Ramos (cell line): ENCODE results near the gene NEK11.
"Not testable (repeated sequence)": the region's sequence is repeated elsewhere in the genome, so short reads cannot be mapped to it uniquely, and the experiment has no call there.

Source experiments
- in situ Hi-C: fragments of 300-500 bp; cut with MboI; formaldehyde crosslinking; loops from one replicate; pipeline ENCODE4 v1.14.3; 2022; ENCODE audit warnings: low sequenced_read_pairs; ENCODE audit not compliant: unreplicated experiment

Gene NEK11

DNA sequence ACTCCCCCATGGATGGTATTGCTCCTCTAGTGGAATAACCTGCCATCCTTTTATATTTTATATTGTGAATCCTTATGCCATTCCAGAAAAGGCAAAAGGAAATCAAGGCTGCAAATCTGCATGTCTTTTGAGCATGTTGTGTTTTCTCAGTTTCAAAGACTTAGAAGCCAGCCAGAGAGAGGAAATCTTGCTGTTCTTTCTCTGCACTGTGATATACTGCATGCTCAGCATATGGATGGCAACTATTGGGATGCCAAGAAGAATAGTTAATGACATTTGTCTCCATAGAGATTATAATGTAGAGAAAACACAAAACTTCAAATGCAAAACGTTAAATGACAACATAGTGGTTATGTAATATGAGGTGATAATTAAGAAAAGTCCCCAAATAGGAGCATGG, 248.9 kb downstream of the NEK11 start:
- in situ Hi-C loops = no loop called here

DNA sequence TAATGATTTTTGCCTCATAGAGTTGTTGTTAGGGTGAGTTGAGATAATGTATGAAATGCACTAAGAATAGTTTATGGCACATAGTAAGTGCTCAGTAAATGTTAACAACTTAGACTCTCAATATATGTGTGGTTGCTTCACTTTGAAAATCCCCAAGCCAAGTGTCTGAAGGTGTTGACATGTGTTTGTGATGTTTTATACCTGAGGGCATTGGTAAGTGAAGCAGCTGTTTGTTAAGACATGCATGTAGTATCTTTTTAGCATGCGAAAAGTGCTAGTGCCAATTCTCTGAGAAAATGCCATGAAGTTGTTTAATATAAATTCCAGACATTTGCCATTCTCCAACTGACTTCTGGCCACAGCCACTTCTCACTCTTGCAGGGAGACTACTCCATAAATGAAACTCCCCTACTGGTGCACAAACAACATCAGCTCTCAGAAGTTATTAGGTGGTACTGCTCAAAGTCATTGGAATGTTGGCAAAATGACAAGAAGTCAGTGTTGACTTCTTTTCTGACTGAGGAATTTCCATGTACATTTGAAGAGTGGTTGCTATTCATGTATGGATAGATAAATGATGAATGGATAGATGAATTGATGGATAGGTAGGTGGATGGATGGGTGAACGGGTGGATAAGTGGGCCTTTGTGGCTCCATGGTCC, 251.3 kb downstream of the NEK11 start:
- in situ Hi-C loops = no loop called here

DNA sequence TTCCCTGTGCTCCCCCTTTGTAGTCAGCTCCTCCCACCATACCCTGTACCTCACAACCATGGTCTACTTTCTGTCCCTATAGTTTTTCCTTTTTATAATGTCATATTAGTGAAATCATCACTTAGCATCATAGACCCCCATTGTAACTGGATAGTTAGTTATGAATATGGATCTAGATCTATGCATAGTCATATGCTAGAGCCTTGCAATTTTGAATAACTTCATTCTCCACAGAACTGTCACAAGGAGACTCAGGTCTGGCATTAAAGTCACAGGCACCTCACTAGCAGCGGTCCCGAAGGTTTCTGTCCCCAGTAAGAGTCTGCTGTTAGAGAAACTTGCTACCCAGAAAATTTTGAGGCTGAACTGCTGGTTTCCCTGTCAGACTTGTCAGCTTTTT, 252.9 kb downstream of the NEK11 start:
- in situ Hi-C loops = no loop called here

DNA sequence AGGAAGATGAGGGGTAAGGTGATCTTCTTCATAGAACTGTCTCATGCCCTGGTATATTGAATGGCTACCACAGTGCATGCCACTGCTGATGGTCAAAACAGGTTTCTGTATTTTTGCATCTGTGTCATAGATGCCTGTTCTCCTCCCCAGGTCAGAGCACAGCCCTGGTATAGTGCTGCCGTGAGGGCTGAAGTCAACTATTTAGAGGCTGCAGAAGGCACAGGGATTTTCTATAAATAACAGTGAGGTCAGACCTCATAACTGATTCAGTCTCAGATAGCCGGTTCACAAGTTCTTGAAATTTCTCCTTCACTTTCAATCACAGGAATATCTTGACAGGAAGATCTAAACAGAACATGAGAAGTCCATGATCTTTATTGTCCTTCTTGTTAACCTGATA, 255.7 kb downstream of the NEK11 start:
- in situ Hi-C loops = no loop called here

DNA sequence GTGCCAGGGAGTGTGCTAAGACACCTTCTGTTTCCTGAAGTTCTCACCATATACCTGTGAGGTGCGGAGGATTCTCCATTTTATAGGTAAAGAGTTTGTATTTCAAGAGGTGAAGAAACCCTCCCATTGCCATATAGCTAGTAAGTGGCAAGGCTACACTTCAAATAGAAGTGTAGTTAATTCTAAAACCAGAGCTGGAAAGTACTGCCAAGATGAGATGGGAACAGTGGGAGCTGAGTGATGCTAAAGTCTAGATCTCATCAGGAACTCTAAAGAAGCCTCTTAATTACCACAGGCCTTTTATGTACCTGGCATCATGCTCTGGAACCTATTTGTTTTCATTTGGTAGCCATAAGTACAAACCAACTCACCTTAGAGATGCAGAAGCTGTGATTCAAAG, 256.3 kb downstream of the NEK11 start:
- in situ Hi-C loops = no loop called here

DNA sequence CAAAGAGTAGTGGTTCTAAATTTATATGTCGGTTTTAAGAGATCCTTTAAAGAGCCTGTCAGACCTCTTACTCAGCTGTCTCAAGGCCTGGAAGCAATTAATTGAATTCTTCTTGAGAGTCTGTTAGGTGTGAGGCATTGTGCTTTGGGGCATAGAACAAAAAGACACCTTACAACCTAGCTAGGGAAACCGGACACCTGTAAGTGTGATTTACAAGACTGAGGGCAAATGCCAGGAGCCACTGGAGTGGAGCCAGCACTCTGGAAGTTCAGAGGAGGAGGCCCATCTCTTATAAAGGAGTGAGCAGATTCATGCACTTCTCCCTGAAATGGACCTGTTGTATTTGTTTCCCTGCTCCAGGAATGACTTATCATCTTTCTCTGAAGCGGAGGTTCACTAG, 257.2 kb downstream of the NEK11 start:
- in situ Hi-C loops = no loop called here

DNA sequence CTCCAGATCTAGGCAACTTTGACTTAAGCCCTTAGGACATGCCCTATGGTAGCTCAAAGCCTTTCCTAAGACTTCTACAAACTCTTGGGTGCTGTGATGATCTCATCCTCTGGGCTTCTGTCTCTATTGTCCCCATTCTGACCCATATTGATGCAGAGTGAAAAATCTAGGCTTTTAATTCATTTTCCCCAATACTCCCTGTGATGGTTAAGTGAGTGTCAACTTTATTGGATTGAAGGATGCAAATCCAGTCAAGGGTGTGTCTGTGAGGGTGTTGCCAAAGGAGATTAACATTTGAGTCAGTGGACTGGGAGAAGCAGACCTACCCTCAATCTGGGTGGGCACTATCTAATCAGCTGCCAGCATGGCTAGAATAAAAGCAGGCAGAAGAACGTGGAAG, 257.6 kb downstream of the NEK11 start:
- in situ Hi-C loops = no loop called here

DNA sequence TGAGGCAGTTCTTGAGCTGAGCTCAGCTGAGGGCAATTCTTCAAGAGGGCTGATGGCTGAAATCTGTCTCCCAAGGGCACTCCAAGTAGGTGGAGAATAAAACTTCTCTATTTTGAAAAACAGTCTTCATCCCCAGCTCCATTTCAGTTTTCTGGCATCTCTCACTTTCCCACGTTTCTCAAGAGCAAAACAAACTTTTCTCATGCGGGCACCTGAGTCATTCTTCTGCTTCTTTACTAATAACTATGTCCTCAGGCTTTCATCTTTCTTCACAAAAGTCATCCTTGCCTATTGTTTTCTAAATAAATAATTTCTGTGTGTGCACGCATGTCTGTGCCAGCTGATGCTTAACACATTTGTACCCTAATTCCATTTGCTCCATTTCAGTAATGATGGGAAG, 258.8 kb downstream of the NEK11 start:
- in situ Hi-C loops = no loop called here

DNA sequence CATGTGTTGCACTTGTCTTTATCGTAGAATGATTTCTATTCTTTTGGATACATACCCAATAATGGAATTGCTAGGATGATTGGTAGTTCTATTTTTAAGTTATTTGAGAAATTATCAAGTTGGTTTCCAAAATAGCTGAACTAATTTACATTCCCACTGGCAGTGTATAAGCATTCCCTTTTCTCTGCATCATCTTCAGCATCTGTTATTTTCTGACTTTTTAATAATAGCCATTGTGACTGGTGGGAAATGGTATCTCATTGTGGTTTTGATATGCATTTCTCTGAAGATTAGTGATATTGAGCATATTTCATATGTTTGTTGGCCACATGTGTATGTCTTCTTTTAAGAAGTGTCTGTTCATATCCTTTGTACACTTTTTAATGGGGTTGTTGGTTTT, 273.2 kb downstream of the NEK11 start:
- in situ Hi-C loops = no loop called here

DNA sequence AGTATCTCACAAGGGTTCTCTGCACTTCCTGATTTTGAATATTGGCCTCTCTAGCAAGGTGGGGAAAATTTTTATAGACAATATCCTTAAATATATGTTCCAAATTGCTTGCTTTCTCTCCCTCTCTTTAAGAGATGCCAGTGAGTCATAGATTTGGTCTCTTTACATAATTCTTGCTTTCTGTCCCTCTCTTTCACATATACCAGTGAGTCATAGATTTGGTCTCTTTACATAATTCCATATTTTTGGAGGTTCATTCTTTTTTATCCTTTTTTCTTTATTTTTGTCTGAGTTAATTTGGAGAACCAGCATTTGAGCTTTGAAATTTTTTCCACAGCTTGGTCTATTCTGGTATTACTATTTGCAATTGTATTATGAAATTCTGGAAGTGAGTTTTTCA, 277.2 kb downstream of the NEK11 start:
- in situ Hi-C loops = no loop called here

DNA sequence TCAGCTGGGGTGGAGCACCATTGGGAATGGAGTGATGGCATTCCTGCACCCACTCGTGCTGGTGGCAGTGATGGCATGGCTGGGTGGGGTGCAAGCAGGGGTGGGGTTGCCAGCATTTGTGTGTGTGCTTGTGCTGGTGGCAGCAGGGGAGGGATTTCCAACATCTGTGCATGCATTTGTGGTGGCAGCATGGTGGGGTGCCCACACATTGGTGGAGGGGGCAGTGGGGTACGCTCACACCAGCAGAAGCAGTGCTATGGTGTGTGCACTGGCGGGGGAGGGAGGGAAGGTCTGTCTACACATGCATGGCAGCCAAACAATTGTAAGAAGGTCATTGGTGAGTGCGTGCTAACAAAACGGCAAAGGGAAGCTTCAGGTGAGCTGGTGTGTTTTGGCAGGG, 278.2 kb downstream of the NEK11 start:
- in situ Hi-C loops = no loop called here

DNA sequence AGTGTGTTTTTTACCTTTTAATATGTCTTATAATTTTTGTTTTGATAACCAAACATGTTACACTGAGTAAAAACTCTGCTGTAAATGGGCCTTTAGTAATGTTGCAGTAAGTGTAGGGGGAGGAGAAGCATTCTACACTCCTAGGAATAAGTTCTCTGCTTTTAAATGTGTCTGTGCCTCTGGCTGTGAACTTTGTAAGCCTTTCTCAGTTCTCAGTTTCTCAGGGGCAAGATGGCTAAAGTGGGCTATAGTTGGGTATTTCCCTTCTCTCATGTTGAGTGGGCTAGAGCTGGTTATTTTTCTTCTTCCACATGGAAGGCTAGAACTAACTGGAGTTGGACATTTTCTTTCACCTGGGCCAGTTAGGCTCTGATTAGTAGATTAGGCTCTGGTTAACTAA, 279.6 kb downstream of the NEK11 start:
- in situ Hi-C loops = no loop called here

DNA sequence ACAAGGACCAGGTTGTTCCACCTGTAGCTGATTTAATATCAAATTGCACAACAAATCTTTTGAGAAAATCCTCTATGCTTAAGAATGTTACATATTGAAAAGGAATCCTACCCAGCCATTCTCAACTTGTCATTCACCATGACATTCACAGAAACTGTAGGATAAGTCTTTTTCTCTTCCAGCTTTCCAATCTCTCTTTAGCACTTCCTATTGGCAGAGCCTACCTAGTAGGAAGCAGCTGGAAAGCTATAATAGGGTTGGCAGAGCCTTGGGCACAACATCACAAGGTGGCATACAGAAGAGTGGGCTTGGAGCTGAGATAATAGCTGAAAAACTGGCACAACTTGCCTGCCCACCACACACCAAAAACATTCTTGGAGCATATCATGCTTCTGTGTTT, 287.6 kb downstream of the NEK11 start:
- in situ Hi-C loops = no loop called here

DNA sequence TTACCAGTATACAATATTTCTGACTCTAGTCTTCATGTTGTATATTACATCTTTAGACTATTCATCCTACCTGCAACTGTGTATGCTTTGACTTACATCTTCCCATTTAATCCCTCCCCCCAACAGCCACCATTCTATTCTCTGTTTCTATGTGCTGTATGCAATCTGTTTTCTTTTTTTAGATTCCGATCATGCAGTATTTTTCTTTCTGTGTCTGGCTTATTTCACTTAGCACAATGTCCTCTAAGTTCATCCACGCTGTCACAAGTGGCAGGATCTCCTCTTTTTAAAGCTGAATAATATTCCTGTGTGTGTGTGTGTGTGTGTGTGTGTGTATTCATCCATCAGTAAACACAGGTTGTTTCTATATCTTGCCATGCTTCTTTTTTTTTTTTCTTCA, 288.5 kb downstream of the NEK11 start:
- in situ Hi-C loops = no loop called here

DNA sequence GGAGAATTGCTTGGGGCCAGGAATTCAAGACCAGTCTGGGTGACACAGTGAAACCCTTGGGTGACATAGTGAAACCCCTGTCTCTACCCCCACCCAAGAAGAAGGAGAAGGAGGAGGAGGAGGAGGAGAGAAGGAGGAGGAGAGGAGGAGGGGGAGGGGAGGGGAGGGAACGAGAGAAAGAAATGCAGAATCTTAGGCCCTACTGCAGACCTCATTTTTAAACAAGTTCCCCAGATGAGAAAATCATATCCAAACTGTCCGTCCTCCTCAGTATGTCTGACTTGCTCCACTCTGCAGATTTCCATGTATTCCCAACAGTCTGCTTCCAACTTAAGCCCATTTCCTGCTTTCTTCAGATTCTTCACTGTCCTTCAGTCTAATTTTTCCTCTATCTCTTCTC, 291.0 kb downstream of the NEK11 start:
- in situ Hi-C loops = no loop called here

DNA sequence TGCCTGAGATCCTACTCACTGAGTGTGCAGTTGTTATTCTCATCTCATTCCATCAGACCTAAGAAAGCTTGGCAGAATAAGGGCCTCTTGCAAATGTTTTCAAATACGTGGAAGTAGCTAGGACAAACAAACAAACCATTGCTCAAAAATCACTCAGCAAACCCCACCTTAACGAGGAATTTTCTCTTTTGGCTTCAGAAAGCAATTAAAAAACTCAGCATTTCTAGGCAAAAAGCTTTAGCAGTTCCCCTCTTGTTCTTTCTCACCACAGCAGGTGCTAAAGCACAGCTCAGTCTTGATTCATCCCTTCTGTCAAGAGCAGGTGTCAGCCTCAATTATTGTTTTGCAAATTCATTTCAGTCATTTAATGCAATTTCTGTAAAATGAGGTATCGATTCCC, 296.3 kb downstream of the NEK11 start:
- in situ Hi-C loops = no loop called here

DNA sequence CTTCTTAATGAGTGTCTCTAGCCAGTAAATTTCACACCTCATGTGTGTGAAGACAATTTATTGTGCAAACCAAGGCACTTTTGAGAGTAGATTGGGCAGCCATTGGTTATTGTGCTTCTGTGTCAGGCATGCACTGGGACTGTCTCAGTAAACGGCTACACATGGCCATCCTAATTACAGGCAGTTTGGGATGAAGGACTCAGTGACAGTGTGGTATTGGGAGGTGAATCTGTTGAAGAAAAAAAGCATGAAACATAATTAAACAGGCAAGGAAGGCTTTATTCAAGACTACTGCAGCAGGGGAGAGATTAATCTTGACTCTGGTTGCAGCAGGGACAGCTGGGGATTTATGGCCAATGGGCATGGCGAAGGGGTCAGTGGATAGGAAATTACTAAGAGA, 297.1 kb downstream of the NEK11 start:
- in situ Hi-C loops = no loop called here

DNA sequence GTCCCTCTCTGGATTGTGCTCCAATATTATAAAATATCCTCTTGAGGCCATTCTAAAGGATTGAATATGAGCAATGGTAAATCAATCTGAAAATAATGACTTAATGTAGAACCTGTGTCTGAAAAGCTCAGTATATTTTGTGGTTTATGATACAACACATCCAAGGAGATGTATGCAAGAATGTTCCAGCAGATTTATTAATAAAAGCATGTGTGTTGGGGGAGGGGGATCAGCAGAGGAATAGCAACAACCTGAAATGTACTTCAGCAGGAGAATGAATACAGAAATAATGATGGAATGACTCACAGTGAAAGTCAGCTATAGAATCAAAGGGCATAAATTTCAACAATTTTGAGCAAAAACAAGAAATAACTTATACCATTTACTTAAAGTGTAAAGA, 298.2 kb downstream of the NEK11 start:
- in situ Hi-C loops = no loop called here

DNA sequence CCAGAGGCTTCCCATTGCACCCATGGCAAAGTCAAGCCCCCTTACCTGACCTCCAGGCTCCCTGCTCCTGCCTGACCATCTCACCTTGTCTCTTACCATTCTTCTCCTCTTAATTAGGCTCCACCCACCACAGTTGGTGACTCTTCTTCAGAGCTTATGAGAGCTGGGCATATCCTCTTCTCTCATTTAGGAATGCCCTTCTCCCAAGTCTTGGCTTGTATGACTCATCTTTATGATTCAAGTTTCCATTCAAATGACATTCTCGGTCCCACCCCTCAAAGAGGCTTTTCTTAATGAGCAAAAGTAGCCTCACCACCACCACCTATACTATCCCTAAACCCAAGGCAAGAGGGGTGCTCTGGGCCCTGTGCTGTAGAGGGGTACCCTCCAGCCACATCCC, 299.6 kb downstream of the NEK11 start:
- in situ Hi-C loops = no loop called here

DNA sequence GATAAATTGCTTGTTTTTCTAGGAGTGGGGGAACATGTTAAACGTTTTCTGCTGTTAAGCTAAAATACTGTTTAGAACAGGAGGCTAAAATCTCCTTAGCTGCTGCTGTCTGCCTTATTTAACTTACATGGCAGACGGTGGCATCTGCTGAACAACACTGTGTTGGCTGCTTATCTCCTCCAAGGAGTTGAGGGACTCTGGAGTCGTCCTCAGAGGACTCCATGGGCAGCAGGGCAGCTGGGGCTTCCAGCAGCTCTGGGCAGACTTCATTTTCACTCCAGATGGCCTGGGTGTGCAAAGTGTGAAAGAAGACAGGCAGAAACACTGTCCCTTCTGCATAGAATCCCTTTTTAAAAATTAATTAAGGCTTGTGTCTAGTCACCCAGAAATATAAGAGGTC, 302.0 kb downstream of the NEK11 start:
- in situ Hi-C loops = no loop called here

DNA sequence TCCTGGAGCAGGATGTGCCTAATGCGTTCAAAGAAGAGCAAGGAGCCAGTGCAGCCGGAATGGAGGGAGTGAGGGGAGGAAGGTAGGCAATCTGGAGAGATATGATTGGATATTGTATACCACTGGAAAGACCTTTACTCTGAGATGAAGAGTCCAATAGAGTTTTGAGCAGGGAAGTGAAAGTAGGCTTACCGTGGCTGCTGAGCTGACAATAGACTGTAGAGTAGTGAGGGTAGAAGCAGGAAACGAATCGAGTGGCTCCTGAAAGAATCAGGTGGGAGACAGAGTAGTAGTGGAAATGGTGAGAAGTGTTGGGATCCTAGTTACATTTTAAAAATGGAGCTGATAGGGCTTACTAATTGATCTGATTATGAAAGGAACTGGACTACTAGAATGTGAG, 303.1 kb downstream of the NEK11 start:
- in situ Hi-C loops = no loop called here

DNA sequence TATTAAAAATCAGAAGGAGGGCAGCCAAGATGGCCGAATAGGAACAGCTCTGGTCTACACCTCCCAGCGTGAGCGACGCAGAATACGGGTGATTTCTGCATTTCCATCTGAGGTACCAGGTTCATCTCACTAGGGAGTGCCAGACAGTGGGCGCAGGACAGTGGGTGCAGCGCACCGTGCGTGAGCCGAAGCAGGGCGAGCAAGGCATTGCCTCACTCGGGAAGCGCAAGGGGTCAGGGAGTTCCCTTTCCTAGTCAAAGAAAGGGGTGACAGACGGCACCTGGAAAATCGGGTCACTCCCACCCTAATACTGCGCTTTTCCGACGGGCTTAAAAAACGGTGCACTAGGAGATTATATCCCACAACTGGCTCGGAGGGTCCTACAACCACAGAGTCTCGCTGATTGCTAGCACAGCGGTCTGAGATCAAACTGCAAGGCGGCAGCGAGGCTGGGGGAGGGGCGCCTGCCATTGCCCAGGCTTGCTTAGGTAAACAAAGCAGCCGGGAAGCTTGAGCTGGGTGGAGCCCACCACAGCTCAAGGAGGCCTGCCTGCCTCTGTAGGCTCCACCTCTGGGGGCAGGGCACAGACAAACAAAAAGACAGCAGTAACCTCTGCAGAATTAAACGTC, 304.9 kb downstream of the NEK11 start:
- in situ Hi-C loops = not testable (repeated sequence)
